KBM-7 (cell line): ENCODE results near the gene DGKB.

Source experiments
- DNase-seq: peaks from one replicate; pipeline ENCODE4 v3.0.0-alpha.2; 2015
- in situ Hi-C: fragments of 300-500 bp; cut with MboI; formaldehyde crosslinking; loops from 2 replicates; pipeline ENCODE4 v1.14.3; 2020; ENCODE audit warnings: low sequenced_read_pairs, low pct_unique_long_range_greater_than_20kb, mixed read lengths

DGKB gene

GRCh38 chr7:14389595-14389994, 513.0 kb downstream of the DGKB start:
- DNase-seq: no peak
- in situ Hi-C loops: no loop called here

GRCh38 chr7:14389181-14389591, 513.4 kb downstream of the DGKB start:
- in situ Hi-C loops: no loop called here
- no peak for DNase-seq

DNA sequence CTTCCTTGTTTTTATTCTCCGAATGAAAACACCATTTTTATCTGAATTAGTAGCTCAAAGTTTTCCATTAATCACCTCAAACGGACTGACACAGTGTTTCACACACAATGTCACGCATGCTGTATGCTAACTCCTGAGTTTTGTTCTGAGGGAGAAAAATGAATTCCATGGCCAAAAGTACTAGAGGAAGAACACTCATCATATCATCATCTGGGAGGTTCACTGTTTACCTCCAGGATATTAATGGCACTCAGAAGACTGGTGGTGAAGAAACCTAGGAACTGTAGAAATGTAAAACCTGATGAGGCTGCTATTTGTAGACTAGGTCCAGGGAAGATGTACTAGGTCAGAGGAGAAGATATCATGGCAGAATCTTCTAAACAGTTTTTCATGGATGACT, 517.5 kb downstream of the DGKB start:
- in situ Hi-C loops: no loop called here
- no peak for DNase-seq

DNA sequence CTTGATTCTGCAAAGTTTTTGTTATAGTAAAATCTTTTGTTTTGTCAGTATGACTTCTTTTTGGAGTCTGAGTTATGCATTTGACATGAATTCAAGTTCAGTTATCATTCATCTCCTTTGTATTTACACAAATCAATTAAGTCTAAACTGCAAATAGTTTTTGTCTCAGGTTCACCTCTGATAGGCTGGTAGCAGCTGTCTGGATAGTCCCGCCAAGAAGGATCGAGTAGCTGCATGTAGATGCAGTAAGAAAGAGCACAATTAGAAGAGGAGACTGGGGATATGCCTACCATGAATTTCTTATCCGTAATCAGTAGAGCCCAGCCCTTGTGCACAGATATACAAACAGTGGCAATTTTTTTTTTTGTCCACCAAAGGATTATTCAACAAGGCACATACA, 520.6 kb downstream of the DGKB start:
- in situ Hi-C loops: no loop called here
- DNase-seq: no peak

DNA sequence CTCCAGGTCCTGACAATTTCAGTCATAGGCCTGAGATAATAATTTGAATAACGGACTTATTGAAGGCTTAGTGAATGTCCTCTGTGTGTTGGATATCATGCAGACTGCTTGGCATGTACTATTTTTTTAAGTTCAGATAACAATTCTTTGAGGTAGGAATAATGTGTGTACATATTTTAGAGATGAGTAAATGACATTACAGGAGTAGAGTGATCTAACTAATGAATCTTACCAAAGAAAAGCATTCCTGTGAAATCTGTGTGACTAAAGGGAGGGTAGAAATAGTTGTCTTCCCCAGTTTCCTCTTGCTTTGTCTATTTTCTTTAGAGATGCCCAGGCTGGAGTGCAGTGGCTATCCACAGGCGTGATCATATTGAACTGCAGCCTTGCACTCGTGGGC, 521.2 kb downstream of the DGKB start:
- DNase-seq: no peak
- in situ Hi-C loops: no loop called here

GRCh38 chr7:14380881-14381280, 521.7 kb downstream of the DGKB start:
- in situ Hi-C loops: no loop called here
- no peak for DNase-seq

DNA sequence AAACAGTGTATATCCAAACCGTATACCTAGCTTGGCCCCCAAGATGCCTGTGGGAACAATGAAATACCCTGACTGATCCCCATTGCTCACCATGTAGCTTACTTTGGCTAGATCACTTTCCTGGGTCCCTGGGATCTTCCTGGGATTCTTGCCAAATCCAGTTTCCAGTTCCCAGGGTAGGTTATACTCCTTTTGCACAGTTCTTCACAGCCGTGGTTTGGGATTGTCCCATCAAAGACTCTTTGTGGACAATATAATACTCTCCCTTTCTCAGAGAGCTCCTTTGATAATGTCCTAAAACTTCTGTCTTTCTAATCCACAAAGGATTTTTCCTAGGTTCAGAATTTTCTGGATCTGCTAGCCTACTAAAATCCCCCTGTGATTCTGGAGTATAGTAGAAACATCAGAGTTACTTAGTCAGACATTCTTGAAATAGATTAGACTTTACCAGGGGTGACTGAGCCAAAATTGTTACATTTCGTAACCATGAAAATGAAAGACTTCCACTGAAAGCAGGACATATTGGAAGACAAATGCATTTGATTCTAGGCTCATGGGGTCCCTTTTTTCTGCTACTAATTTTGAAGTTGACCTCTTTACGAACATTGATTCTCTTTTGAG, 524.8 kb downstream of the DGKB start:
- DNase-seq: no peak
- in situ Hi-C loops: no loop called here

- in situ Hi-C loops: no loop called here
- no peak for DNase-seq
These were observed 525.8 kb downstream of the DGKB start for GRCh38 chr7:14376711-14377110.

DNA sequence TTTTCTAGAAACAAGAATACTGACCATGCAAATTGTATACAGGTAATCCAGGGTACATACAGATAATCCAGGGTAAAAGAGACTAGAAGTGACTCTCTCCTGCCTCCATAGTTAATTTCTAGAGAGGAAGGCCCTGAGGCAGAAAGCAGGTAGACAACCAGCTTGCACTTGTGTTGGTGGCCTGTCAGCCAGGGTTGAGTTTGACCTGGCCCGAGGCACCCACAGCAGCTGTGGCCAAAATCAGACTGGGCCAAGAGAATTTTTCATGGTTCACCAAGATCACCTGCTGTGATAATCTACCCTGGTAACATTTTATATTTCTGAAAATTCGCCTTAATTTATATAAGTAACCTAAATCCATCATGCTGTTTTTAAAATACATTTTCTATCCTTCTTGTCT, 526.6 kb downstream of the DGKB start:
- DNase-seq: no peak
- in situ Hi-C loops: no loop called here

DNA sequence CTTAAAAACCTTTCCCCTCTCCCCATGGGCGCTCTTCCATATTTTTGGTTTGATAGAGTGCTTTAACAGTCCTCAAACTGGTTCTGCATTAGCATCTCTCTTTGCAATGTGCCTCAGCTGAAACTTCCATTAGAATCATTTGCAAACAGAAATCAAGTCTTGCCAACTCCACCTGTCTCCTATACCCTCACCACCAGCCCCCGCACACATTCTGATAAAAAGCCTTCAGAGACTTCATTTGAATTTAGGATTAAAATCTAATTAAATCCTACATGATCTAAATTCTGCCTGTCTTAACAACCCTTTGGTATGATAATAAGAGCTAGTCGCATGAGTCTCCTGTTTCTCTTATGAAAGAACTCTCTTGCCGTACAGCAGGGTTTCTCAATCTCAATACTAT, 528.2 kb downstream of the DGKB start:
- in situ Hi-C loops: no loop called here
- no peak for DNase-seq

DNA sequence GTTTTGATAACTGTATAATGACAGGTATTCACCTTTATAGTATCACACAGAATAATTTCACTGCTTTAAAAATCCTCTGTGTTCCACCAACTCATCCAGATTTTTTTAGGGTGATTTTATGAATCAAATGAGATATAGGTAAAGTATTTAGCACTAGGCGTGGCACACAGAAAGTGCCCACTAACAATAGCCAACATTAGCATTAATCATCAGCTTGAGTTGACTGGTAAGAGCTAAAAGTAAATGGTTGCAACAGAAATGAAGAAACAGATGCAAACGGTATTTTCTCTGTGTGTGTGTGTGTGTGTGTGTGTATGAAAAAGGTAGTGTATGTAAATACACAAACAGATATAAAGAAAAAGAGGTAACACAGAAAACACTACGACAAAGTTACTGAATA, 534.3 kb downstream of the DGKB start:
- DNase-seq: no peak
- in situ Hi-C loops: no loop called here

GRCh38 chr7:14351167-14351566, 551.4 kb downstream of the DGKB start:
- no peak for DNase-seq
- in situ Hi-C loops: no loop called here

- in situ Hi-C loops: no loop called here
- no peak for DNase-seq
These were observed 561.3 kb downstream of the DGKB start for GRCh38 chr7:14341200-14341775.

- in situ Hi-C loops: no loop called here
- no peak for DNase-seq
These were observed 562.0 kb downstream of the DGKB start for GRCh38 chr7:14340393-14341074.

GRCh38 chr7:14339861-14340260, 562.7 kb downstream of the DGKB start:
- in situ Hi-C loops: no loop called here
- DNase-seq: no peak

GRCh38 chr7:14336256-14336655, 566.3 kb downstream of the DGKB start:
- in situ Hi-C loops: no loop called here
- DNase-seq: no peak

DNA sequence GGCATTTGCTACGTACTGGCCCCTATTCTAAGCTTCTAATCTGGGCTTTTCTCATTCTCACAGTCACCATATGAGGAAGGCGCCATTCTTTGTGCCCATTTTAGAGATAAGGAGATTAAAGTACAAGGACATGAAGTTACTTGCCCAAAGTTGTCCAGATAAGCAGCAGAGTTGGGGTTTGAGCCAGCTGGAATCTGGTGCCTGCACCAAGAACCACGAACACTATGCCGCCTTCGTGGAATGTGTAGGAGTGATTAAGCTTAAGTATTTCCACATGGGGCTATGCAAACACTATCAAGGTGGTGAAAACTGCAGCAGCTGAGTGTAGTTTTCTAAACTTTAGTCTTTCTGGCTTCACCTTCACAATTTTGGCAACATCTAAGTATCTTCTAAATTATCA, 570.4 kb downstream of the DGKB start:
- no peak for DNase-seq
- in situ Hi-C loops: no loop called here

DNA sequence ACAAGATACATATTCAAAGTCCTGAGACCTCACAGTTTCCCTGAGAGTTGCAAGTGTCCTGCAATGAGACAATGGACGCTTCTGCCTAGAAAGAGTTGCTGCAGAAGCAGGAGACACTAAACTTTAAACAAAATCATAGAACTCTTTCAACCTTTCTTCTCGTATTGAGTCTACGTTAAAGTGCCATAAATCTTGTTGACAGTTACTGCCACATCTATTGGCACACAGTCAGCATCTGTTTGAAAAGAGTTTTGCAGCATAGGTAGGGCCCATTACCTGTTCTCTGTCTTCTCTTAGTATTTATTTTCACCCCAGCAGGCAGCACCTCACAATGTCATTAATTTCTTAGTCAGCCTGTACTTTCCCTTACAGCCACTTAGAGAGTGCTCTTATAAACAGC, 577.8 kb downstream of the DGKB start:
- in situ Hi-C loops: no loop called here
- no peak for DNase-seq

GRCh38 chr7:14322724-14323123, 579.8 kb downstream of the DGKB start:
- DNase-seq: no peak
- in situ Hi-C loops: no loop called here

DNA sequence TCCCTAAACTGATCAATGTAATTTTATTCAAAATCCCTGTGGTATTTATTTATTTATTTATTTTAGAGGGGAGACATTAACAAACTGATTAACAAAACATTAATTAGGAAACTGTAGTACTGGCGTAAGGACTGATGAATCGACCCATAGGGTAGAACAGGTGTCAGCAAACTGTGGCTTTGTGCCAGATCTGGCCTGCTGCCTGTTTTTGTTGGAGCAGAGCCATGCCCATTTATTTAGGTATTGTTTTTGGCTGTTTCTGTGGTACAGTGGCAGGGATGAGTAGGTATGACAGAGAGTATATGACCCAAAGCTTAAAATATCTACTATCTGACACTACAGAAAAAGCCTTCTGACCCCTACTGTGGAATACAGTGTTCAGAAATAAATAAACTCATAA, 580.6 kb downstream of the DGKB start:
- in situ Hi-C loops: no loop called here
- no peak for DNase-seq

DNA sequence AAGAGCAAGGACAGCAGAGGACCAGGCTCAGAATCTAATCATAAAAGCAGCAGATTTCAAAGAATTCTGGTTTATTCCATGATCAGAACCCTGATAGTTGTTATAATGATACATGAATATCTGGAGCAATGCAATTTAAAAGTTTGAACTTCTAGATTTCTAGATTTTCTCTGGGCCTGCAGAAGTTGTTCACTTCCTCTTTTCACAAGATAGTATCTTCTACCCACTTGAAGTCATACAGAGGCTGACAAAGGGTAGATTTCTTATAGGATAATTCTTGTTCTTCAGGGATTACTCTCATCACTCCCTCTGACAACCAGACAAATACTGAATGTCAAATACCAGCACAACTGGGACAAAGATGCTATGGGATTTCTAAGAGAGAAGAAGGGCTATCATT, 593.1 kb downstream of the DGKB start:
- DNase-seq: peak; percentile 4
- in situ Hi-C loops: no loop called here
